ENCODE data around the gene DNAH9. TPM values are rescaled to one million over a fixed set of nuclear protein-coding genes. Genes with fewer than 3 reads are reported as not detected.

Gene DNAH9
- total RNA-seq, 2 donors from 2014 or later = 0.52 to 9.6 TPM

GRCh38 chr17:11832401-11833137 is 234.3 kb downstream of the DNAH9 start:
- intact Hi-C loops (cut with DNase I) = no loop called here
- no peaks in the 10 kb centered on the region for H3K27me3 ChIP-seq
- H3K27ac ChIP-seq = no peak overlapping the region
- H3K36me3 ChIP-seq (replicated peaks in 1 of 2; ENCODE audit: insufficient read depth in 1 of 2, low read depth in 2 of 2) = no peaks in the 10 kb centered on the region
- H3K4me3 ChIP-seq = no peak overlapping the region
- no peak for DNase-seq
- H3K9me3 ChIP-seq = no peaks in the 10 kb centered on the region
- H3K4me1 ChIP-seq = no peaks in the 10 kb centered on the region
- TF ChIP-seq POLR2A (IDR thresholded peaks at IDR 0.05) = no peak
- TF ChIP-seq CTCF (IDR thresholded peaks at IDR 0.05) = no peak
- 64 to 65% methylated on average over 10 of the region's 10 CpGs for WGBS, 2 donors
- ATAC-seq = no peak

GRCh38 chr17:11836508-11836907 is 238.2 kb downstream of the DNAH9 start:
- no peaks in the 10 kb centered on the region for H3K36me3 ChIP-seq (replicated peaks in 1 of 2; ENCODE audit: insufficient read depth in 1 of 2, low read depth in 2 of 2)
- H3K9me3 ChIP-seq = no peaks in the 10 kb centered on the region
- H3K4me3 ChIP-seq = no peak overlapping the region
- no peaks in the 10 kb centered on the region for H3K27me3 ChIP-seq
- intact Hi-C loops (cut with DNase I) = no loop called here
- DNase-seq = no peak
- no peaks in the 10 kb centered on the region for H3K4me1 ChIP-seq
- 57 to 71% methylated on average over 5 of the region's 5 CpGs for WGBS, 2 donors
- no peak for ATAC-seq
- no peak for TF ChIP-seq CTCF (IDR thresholded peaks at IDR 0.05)
- TF ChIP-seq POLR2A (IDR thresholded peaks at IDR 0.05) = no peak
- H3K27ac ChIP-seq = no peak overlapping the region

GRCh38 chr17:11840052-11840451 is 241.8 kb downstream of the DNAH9 start:
- WGBS, 2 donors = 70 to 84% methylated on average over 2 of the region's 2 CpGs
- Histone ChIP-seq H3K4me1 (no peaks in the 10 kb centered on the region), H3K27me3 (no peaks in the 10 kb centered on the region), H3K4me3 (no peak overlapping the region), H3K9me3 (no peaks in the 10 kb centered on the region), H3K27ac (no peak overlapping the region), H3K36me3 (replicated peaks in 1 of 2; ENCODE audit: insufficient read depth in 1 of 2, low read depth in 2 of 2) (no peaks in the 10 kb centered on the region)
- TF ChIP-seq CTCF (IDR thresholded peaks at IDR 0.05) = no peak
- no peak for TF ChIP-seq POLR2A (IDR thresholded peaks at IDR 0.05)
- no peak for DNase-seq
- intact Hi-C loops (cut with DNase I) = no loop called here
- ATAC-seq = no peak

- Histone ChIP-seq H3K9me3 (no peaks in the 10 kb centered on the region), H3K27ac (no peak overlapping the region), H3K27me3 (no peaks in the 10 kb centered on the region), H3K4me3 (no peak overlapping the region), H3K4me1 (no peaks in the 10 kb centered on the region), H3K36me3 (replicated peaks in 1 of 2; ENCODE audit: insufficient read depth in 1 of 2, low read depth in 2 of 2) (no peaks in the 10 kb centered on the region)
- intact Hi-C loops (cut with DNase I) = no loop called here
- ATAC-seq (no peak), DNase-seq (no peak)
- TF ChIP-seq POLR2A (IDR thresholded peaks at IDR 0.05) (no peak), CTCF (IDR thresholded peaks at IDR 0.05) (no peak)
- 57 to 66% methylated on average over 2 of the region's 2 CpGs for WGBS, 2 donors
Observed at GRCh38 chr17:11840831-11841230, 242.6 kb downstream of the DNAH9 start.

GRCh38 chr17:11848330-11848729 is 250.1 kb downstream of the DNAH9 start:
- TF ChIP-seq CTCF (IDR thresholded peaks at IDR 0.05) = no peak
- no peak for TF ChIP-seq POLR2A (IDR thresholded peaks at IDR 0.05)
- WGBS, 2 donors = 43 to 70% methylated on average over 2 of the region's 2 CpGs
- Histone ChIP-seq H3K27me3 (no peaks in the 10 kb centered on the region), H3K4me3 (no peak overlapping the region), H3K27ac (no peak overlapping the region), H3K9me3 (no peaks in the 10 kb centered on the region), H3K36me3 (replicated peaks in 1 of 2; ENCODE audit: insufficient read depth in 1 of 2, low read depth in 2 of 2) (no peaks in the 10 kb centered on the region), H3K4me1 (no peaks in the 10 kb centered on the region)
- intact Hi-C loops (cut with DNase I) = no loop called here
- ATAC-seq (no peak), DNase-seq (no peak)

Measured in body of pancreas (tissue), 4 donors.